Gastroesophageal sphincter (tissue), 4 donors: ENCODE data around the gene GPR17. TPM values are rescaled to one million over a fixed set of nuclear protein-coding genes. Genes with fewer than 3 reads are reported as not detected.
A peak's percentile ranks its signal among the peaks of the same experiment; 100 is the strongest.

Source experiments
- ATAC-seq: fragments of 150-250 bp; one replicate; pipeline ENCODE4 v1.9.1; 2016; ENCODE audit warnings: mild to moderate bottlenecking, moderate library complexity
- H3K27ac ChIP-seq, 4 donors: fragments of 200-600 bp; sonication (generic) in 3 of 4; 1 replicate in 3 of 4; 2 replicates in 1 of 4; pipeline ENCODE4 v1.5.1; 2016 to 2019
- H3K27me3 ChIP-seq: fragments of 200-600 bp; sonication (generic); one replicate; pipeline ENCODE4 v1.5.1; 2019
- H3K36me3 ChIP-seq, 2 donors: fragments of 200-600 bp; sonication (generic); one replicate each; pipeline ENCODE4 v1.5.1; 2019; ENCODE audit warnings: control low read depth in 1 of 2
- H3K4me1 ChIP-seq, 3 donors: fragments of 200-600 bp; sonication (generic); 1 replicate in 2 of 3; 2 replicates in 1 of 3; pipeline ENCODE4 v1.5.1; 2016 to 2019; ENCODE audit warnings: control low read depth in 2 of 3
- H3K4me3 ChIP-seq, 2 donors: fragments of 200-600 bp; sonication (generic); one replicate each; pipeline ENCODE4 v1.5.1; 2019; ENCODE audit warnings: mild to moderate bottlenecking in 1 of 2, moderate library complexity in 1 of 2
- H3K9me3 ChIP-seq, 3 donors: fragments of 200-600 bp; sonication (generic); one replicate each; pipeline ENCODE4 v1.5.1; 2017 to 2019; ENCODE audit warnings: control low read depth in 2 of 3
- EP300 ChIP-seq: sonication (generic); formaldehyde crosslinking; IDR thresholded peaks from one replicate; pipeline ENCODE4 v1.6.1; 2017; ENCODE audit warnings: antibody characterized with exemption, mild to moderate bottlenecking
- POLR2A ChIP-seq, 2 donors: fragments of 450-650 bp; IDR thresholded peaks; one replicate each; pipeline ENCODE4 v1.6.1; 2017; ENCODE audit warnings: antibody characterized with exemption in 2 of 2, mild to moderate bottlenecking in 2 of 2, moderate library complexity in 1 of 2
- POLR2AphosphoS5 ChIP-seq: sonication (generic); formaldehyde crosslinking; IDR thresholded peaks from one replicate; pipeline ENCODE4 v1.6.1; 2017; ENCODE audit warnings: antibody characterized with exemption
- WGBS, 2 donors: methylation state at CpG; one replicate each; pipeline ENCODE4 v1.1.5; 2018; ENCODE audit warnings: low coverage in 1 of 2; 5-methylcytosine and 5-hydroxymethylcytosine counted together
- total RNA-seq, 4 donors: library from RNA; depleted of rRNA; stranded (reverse); fragments of >200 nt; gene quantifications; one replicate each; pipeline ENCODE4 v1.1.0, GENCODE V29; 2016
- TF ChIP-seq, protein P1 (sequence below), 4 experiments: fragments of 200-600 bp in 2 of 4; fragments of 450-650 bp in 2 of 4; sonication (generic) in 1 of 4; IDR thresholded peaks; one replicate each; pipeline ENCODE4 v1.5.1; 2017 to 2019; ENCODE audit warnings: antibody characterized with exemption in 4 of 4, mild to moderate bottlenecking in 2 of 4, moderate library complexity in 2 of 4

Gene GPR17
- total RNA-seq, 4 donors from 2014 or later = 0.35 TPM; not detected in 3

DNA sequence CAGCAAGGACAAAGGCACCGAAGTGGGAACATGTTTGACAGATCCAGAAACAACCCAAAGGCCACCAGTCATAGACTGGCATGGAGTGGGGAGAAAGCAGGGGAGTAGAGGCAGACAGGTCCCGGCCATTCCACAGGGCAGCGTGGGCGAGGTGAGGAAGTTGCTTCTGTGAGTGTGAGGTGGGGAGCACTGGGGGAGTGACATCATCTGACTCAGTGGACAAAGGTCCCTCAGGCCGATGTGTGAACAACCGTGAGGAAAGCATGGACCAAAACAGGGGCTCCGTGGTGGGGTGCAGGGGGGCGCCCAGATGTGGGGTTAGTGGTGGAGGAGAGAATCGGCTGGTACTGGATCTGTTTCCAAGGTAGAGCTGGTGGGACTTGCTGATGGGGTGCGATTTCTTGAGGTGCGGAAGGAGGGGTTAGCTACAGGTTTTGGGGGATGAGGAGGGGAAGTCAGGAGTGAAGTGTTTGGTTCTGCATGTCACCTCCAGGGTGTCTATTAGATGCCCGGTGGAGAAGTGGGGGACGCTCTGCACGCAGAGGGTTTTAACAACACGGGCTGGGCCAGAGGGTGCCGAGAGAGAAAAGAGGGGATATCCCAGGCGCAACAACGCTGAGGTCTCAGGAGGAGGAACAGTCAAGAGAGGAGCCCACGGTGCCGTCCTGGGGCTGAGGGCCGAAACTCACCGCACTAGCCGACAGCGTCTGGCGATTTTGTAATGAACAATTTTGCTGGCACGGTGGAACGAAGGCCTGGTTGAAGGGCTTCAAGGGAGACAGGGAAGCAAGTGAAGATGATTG lies 52.8 kb downstream of the GPR17 start:
- Histone ChIP-seq H3K36me3 (no peaks in the 10 kb centered on the region), H3K9me3 (no peaks in the 10 kb centered on the region), H3K27ac (no peak overlapping the region), H3K4me3 (no peak overlapping the region), H3K4me1 (peaks cover 0 to 39% (median 14%) of the 10 kb centered on the region in 3 donors), H3K27me3 (no peaks in the 10 kb centered on the region)
- no peak for TF ChIP-seq POLR2A (IDR thresholded peaks at IDR 0.05)
- TF ChIP-seq, protein P1, sequence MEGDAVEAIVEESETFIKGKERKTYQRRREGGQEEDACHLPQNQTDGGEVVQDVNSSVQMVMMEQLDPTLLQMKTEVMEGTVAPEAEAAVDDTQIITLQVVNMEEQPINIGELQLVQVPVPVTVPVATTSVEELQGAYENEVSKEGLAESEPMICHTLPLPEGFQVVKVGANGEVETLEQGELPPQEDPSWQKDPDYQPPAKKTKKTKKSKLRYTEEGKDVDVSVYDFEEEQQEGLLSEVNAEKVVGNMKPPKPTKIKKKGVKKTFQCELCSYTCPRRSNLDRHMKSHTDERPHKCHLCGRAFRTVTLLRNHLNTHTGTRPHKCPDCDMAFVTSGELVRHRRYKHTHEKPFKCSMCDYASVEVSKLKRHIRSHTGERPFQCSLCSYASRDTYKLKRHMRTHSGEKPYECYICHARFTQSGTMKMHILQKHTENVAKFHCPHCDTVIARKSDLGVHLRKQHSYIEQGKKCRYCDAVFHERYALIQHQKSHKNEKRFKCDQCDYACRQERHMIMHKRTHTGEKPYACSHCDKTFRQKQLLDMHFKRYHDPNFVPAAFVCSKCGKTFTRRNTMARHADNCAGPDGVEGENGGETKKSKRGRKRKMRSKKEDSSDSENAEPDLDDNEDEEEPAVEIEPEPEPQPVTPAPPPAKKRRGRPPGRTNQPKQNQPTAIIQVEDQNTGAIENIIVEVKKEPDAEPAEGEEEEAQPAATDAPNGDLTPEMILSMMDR (IDR thresholded peaks at IDR 0.05) = no peak
- TF ChIP-seq EP300 = no peak
- TF ChIP-seq POLR2AphosphoS5 = no peak
- WGBS, 2 donors = 89 to 93% methylated on average over 25 to 26 of the region's 27 CpGs
- ATAC-seq = no peak

DNA sequence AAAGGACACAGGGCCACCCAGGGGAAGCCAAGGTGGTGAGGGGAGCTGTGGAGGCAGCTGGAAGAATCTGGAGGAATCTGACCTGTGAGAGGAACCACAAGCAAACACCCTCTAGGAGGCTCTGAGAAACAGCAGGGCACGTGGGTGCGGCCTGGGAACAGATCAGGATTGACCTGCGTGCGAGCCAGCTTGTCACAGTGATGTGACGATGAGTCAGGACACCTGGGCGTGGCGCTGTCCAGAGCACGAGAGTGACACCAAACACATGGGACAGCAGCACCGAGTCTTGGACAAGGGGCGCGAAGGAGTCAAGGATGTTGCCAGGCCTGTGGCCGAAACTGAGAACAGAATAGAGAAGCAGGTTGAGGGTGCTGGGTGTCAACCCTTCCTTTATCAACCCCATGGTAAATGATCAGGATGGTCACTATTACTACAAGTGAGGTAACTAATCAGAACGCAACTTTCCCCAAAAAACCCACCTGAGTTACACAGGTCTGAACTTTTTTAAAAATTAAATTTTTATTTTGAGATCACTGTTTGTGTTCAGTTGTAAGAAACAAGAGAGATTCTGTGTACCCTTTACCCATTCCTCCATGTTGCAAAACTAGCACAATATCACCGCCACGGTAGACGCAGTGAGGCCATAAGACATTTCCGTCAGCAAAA lies 54.7 kb downstream of the GPR17 start:
- Histone ChIP-seq H3K27ac (peak overlapping the region; percentile 21 to 100 (median 97)), H3K27me3 (no peaks in the 10 kb centered on the region), H3K4me3 (peak overlapping the region; percentile 27 to 73), H3K36me3 (peaks cover 0 to 2% of the 10 kb centered on the region in 2 donors), H3K4me1 (peaks cover 0 to 47% (median 10%) of the 10 kb centered on the region in 3 donors), H3K9me3 (no peaks in the 10 kb centered on the region)
- WGBS, 2 donors = 52 to 65% methylated on average over 9 to 15 of the region's 17 CpGs
- TF ChIP-seq EP300 (no peak), POLR2A (IDR thresholded peaks at IDR 0.05) (no peak), POLR2AphosphoS5 (no peak)
- TF ChIP-seq, protein P1 (IDR thresholded peaks at IDR 0.05) = no peak
- ATAC-seq = no peak

DNA sequence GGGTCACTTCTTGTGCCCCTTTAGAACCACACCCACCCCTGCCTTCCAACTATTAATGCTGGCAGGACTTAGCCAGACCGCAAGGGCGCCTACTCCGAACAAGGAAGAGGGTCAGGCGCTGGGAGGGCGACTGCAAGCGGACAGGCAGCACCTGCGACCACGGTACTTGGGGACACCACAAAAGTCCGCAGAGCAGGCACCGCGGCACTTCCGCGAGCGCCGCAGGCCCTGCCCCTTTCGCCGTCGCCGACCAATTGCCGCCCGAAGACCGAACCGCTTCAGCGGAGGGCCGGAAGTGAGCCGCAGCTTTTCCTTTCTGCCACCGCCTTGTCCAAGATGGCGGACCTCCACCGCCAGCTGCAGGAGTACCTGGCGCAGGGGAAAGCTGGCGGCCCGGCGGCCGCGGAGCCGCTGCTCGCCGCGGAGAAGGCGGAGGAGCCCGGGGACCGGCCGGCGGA lies 55.3 kb downstream of the GPR17 start, which contains the start of gene SFT2D3:
TSS of gene SFT2D3 (plus strand) at position 305 of the 458 bp plus-strand sequence. CDS start at position 337, 32 bp downstream.
- H3K27me3 ChIP-seq = no peaks in the 10 kb centered on the region
- no CpG with 5 or more reads among the region's 44 CpGs for WGBS, 2 donors
- peak; percentile 91 for ATAC-seq

DNA sequence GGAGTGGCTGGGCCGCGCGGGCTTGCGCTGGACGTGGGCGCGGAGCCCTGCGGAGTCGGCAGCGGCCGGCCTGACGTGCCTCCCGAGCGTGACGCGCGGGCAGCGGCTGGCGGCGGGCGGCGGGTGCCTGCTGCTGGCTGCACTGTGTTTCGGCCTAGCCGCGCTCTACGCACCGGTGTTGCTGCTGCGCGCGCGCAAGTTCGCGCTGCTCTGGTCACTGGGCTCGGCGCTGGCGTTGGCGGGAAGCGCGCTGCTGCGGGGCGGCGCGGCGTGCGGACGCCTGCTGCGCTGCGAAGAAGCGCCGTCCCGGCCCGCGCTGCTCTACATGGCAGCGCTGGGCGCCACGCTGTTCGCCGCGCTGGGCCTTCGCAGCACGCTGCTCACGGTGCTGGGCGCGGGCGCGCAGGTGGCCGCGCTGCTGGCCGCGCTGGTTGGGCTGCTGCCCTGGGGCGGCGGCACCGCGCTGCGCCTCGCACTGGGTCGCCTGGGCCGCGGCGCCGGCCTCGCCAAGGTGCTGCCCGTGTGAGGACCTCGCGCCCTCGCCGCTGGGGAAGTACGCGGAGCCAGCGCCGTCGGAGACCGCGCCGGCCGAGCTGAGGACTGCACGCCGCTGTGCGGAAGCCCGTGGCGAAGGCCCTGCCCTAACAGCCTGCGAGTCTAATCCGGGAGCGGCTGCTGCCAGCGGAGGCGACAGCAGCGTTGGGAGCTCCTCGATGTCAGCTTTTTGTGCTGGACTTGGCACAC lies 55.9 kb downstream of the GPR17 start:
- H3K36me3 ChIP-seq = peaks cover 0 to 14% of the 10 kb centered on the region in 2 donors
- ATAC-seq = peak; percentile 82
- WGBS, 2 donors = 0% methylated on average over 11 of the region's 108 CpGs; no CpG with 5 or more reads in 1 of the 2 donors
- H3K9me3 ChIP-seq = no peaks in the 10 kb centered on the region
- peaks cover 0 to 42% (median 10%) of the 10 kb centered on the region in 3 donors for H3K4me1 ChIP-seq
- peak; percentile 22 to 37 for TF ChIP-seq POLR2A (IDR thresholded peaks at IDR 0.05)
- TF ChIP-seq POLR2AphosphoS5 = peak; percentile 64
- TF ChIP-seq, protein P1 (IDR thresholded peaks at IDR 0.05) = peak in 3 of 4 experiments; percentile 35 to 66 (median 57)
- no peak for TF ChIP-seq EP300
- H3K27ac ChIP-seq = peak overlapping the region; percentile 21 to 100 (median 97)
- peak overlapping the region; percentile 27 to 73 for H3K4me3 ChIP-seq
- H3K27me3 ChIP-seq = no peaks in the 10 kb centered on the region

More for the DNA sequence above, 55.3 kb downstream of the GPR17 start, which contains the start of gene SFT2D3:
- Histone ChIP-seq H3K4me1 (peaks cover 0 to 42% (median 10%) of the 10 kb centered on the region in 3 donors), H3K9me3 (no peaks in the 10 kb centered on the region), H3K27ac (peak within 1 kb of the TSS; percentile 21 to 100 (median 97)), H3K4me3 (peak within 1 kb of the TSS; percentile 27 to 73), H3K36me3 (peaks cover 0 to 8% of the 10 kb centered on the region in 2 donors)
- TF ChIP-seq POLR2AphosphoS5 (peak; percentile 70), POLR2A (IDR thresholded peaks at IDR 0.05) (peak; percentile 93 to 95)
- TF ChIP-seq, protein P1 (IDR thresholded peaks at IDR 0.05) = no peak

Other genes starting within 250 kb of the GPR17 start
- gene PROC, start 227.7 kb upstream of the GPR17 start, total RNA-seq = not detected
- gene IWS1, start 119.7 kb upstream of the GPR17 start, total RNA-seq = 10 to 100 TPM; 36.9 to 43.9 (median 39.6) TPM
- gene MYO7B, start 110.5 kb upstream of the GPR17 start, total RNA-seq = under 1 TPM in 3 of 4 donors, not detected in 1; 0.27 to 0.77 (median 0.54) TPM
- 100 to 1,000 TPM in 3 of 4 donors, 10 to 100 TPM in 1; 81.4 to 275 (median 124) TPM for gene LIMS2, start 29.4 kb downstream of the GPR17 start, total RNA-seq
- gene SFT2D3, start 55.3 kb downstream of the GPR17 start, total RNA-seq = 10 to 100 TPM in 2 of 4 donors, 1 to 10 TPM in 2; 7.2 to 15.2 (median 10.3) TPM
- gene WDR33, start 165.0 kb downstream of the GPR17 start, total RNA-seq = 10 to 100 TPM; 34.9 to 64.6 (median 43.2) TPM
- gene POLR2D, start 212.0 kb downstream of the GPR17 start, total RNA-seq = 10 to 100 TPM; 12.9 to 18.4 (median 15.3) TPM
- 10 to 100 TPM; 12.4 to 15.0 (median 14.1) TPM for gene AMMECR1L, start 239.8 kb downstream of the GPR17 start, total RNA-seq